ENCODE measurements around the gene RACK1. TPM values are rescaled to one million over a fixed set of nuclear protein-coding genes. Genes with fewer than 3 reads are reported as not detected.

RACK1 gene
- total and polyA plus RNA-seq, 2 of the 13 experiments (the other 11 are each of a cell fraction or from before 2014, with no cell fraction given), result 2,514 to 6,141 TPM

DNA sequence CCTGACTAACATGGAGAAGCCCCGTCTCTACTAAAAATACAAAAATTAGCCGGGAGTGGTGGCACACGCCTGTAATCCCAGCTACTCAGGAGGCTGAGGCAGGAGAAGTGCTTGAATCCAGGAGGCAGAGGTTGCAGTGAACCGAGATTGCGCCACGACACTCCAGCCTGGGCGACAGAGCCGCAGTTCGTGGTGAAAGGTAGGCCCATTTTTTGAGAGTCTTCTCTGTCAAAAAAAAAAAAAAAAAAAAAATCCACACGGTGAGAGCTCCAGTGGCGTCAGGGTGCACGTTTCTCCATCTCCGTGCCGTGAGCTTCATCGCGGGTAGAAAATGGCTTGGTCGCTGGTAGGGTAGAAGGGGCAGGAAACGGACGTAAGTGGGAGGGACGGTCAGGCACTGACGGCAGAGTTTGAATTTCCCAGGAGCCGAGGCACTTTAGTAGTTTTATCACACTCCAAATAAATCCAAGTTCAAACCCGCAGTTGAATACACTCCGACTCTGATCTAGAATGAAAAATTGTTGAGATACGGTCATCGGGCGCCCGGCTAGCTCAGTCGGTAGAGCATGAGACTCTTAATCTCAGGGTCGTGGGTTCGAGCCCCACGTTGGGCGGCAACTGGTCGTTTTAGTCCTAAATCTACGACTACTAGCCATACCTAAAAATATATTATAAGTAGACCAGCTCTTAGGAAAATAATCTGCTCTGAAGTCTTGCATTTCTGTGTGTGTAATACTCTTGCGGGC is 36.3 kb downstream of the RACK1 start (continued):
- TF ChIP-seq, protein P1, sequence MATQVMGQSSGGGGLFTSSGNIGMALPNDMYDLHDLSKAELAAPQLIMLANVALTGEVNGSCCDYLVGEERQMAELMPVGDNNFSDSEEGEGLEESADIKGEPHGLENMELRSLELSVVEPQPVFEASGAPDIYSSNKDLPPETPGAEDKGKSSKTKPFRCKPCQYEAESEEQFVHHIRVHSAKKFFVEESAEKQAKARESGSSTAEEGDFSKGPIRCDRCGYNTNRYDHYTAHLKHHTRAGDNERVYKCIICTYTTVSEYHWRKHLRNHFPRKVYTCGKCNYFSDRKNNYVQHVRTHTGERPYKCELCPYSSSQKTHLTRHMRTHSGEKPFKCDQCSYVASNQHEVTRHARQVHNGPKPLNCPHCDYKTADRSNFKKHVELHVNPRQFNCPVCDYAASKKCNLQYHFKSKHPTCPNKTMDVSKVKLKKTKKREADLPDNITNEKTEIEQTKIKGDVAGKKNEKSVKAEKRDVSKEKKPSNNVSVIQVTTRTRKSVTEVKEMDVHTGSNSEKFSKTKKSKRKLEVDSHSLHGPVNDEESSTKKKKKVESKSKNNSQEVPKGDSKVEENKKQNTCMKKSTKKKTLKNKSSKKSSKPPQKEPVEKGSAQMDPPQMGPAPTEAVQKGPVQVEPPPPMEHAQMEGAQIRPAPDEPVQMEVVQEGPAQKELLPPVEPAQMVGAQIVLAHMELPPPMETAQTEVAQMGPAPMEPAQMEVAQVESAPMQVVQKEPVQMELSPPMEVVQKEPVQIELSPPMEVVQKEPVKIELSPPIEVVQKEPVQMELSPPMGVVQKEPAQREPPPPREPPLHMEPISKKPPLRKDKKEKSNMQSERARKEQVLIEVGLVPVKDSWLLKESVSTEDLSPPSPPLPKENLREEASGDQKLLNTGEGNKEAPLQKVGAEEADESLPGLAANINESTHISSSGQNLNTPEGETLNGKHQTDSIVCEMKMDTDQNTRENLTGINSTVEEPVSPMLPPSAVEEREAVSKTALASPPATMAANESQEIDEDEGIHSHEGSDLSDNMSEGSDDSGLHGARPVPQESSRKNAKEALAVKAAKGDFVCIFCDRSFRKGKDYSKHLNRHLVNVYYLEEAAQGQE (IDR thresholded peaks at IDR 0.05; ENCODE audit: borderline replicate concordance in 1 of 2, low read depth in 1 of 2, low read length in 2 of 2), result no peak
- TF ChIP-seq GPN1 (CRISPR knock-in tag; IDR thresholded peaks at IDR 0.05; ENCODE audit: borderline replicate concordance), result no peak
- no peak for TF ChIP-seq HOXD1 (CRISPR knock-in tag; IDR thresholded peaks at IDR 0.05)
- TF ChIP-seq ZNF382 (CRISPR knock-in tag; IDR thresholded peaks at IDR 0.05; ENCODE audit: borderline replicate concordance), result no peak
- TF ChIP-seq, protein P2, sequence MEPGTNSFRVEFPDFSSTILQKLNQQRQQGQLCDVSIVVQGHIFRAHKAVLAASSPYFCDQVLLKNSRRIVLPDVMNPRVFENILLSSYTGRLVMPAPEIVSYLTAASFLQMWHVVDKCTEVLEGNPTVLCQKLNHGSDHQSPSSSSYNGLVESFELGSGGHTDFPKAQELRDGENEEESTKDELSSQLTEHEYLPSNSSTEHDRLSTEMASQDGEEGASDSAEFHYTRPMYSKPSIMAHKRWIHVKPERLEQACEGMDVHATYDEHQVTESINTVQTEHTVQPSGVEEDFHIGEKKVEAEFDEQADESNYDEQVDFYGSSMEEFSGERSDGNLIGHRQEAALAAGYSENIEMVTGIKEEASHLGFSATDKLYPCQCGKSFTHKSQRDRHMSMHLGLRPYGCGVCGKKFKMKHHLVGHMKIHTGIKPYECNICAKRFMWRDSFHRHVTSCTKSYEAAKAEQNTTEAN (CRISPR knock-in tag; conservative IDR thresholded peaks at IDR 0.05), result 0 out of 2 replicates have a peak, but pooled peaks have one; percentile 10
- TF ChIP-seq ZBTB3 (CRISPR knock-in tag; IDR thresholded peaks at IDR 0.05; ENCODE audit: borderline replicate concordance, low read depth), result no peak
- TF ChIP-seq, protein P3, sequence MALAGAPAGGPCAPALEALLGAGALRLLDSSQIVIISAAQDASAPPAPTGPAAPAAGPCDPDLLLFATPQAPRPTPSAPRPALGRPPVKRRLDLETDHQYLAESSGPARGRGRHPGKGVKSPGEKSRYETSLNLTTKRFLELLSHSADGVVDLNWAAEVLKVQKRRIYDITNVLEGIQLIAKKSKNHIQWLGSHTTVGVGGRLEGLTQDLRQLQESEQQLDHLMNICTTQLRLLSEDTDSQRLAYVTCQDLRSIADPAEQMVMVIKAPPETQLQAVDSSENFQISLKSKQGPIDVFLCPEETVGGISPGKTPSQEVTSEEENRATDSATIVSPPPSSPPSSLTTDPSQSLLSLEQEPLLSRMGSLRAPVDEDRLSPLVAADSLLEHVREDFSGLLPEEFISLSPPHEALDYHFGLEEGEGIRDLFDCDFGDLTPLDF (CRISPR knock-in tag; IDR thresholded peaks at IDR 0.05), result no peak
- TF ChIP-seq ZNF674 (CRISPR knock-in tag; IDR thresholded peaks at IDR 0.05; ENCODE audit: low read depth), result no peak
- no peak for TF ChIP-seq ZNF564 (CRISPR knock-in tag; IDR thresholded peaks at IDR 0.05)
- no peak; the same call in 1 of the 2 replicates for TF ChIP-seq HMG20A (CRISPR knock-in tag; IDR thresholded peaks at IDR 0.05; ENCODE audit: borderline replicate concordance)
- TF ChIP-seq, protein P4, sequence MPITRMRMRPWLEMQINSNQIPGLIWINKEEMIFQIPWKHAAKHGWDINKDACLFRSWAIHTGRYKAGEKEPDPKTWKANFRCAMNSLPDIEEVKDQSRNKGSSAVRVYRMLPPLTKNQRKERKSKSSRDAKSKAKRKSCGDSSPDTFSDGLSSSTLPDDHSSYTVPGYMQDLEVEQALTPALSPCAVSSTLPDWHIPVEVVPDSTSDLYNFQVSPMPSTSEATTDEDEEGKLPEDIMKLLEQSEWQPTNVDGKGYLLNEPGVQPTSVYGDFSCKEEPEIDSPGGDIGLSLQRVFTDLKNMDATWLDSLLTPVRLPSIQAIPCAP (CRISPR knock-in tag; IDR thresholded peaks at IDR 0.05; ENCODE audit: low read depth), result no peak
- TF ChIP-seq CBX1 (IDR thresholded peaks at IDR 0.05; ENCODE audit: low read depth), result no peak
- 0 out of 2 replicates have a peak, but pooled peaks have one; percentile 17 for TF ChIP-seq NFKB2 (CRISPR knock-in tag; IDR thresholded peaks at IDR 0.05; ENCODE audit: borderline replicate concordance)
- 0 out of 2 replicates have a peak, but pooled peaks have one; percentile 40 for TF ChIP-seq SOX13 (IDR thresholded peaks at IDR 0.05)
- TF ChIP-seq SOX13 (CRISPR knock-in tag; conservative IDR thresholded peaks at IDR 0.05 in 1 of 2, IDR thresholded peaks at IDR 0.05 in 1 of 2), result peak in 1 of 2 experiments; percentile 25; a peak in 1 of 4 replicates
- no peak for TF ChIP-seq ZNF225 (CRISPR knock-in tag; IDR thresholded peaks at IDR 0.05)
- no peak for TF ChIP-seq TBL1XR1 (IDR thresholded peaks at IDR 0.05; ENCODE audit: borderline replicate concordance, low read length, partially characterized antibody)
- peak; percentile 22; the same call in 1 of the 2 replicates for TF ChIP-seq CEBPG (CRISPR knock-in tag; IDR thresholded peaks at IDR 0.05)
- no peak for TF ChIP-seq ZFP82 (CRISPR knock-in tag; IDR thresholded peaks at IDR 0.05; ENCODE audit: borderline replicate concordance)
- peak in 1 of 2 experiments; percentile 63; a peak in 1 of 4 replicates for TF ChIP-seq KLF16 (CRISPR knock-in tag; IDR thresholded peaks at IDR 0.05)
- TF ChIP-seq, protein P5, sequence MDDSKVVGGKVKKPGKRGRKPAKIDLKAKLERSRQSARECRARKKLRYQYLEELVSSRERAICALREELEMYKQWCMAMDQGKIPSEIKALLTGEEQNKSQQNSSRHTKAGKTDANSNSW (CRISPR knock-in tag; IDR thresholded peaks at IDR 0.05; ENCODE audit: borderline replicate concordance), result no peak

Measured in HepG2 (cell line).